HG02610 (cell line): ENCODE results near the gene SLCO2A1.
"Not testable (repeated sequence)": the region's sequence is repeated elsewhere in the genome, so short reads cannot be mapped to it uniquely, and the experiment has no call there.

Experiments
- ATAC-seq: cut with Tn5 transposase; IDR thresholded peaks from one replicate; pipeline ENCODE4 v1.9.1; 2021; ENCODE audit warnings: mild to moderate bottlenecking, moderate library complexity; ENCODE audit not compliant: unreplicated experiment

Gene SLCO2A1

DNA sequence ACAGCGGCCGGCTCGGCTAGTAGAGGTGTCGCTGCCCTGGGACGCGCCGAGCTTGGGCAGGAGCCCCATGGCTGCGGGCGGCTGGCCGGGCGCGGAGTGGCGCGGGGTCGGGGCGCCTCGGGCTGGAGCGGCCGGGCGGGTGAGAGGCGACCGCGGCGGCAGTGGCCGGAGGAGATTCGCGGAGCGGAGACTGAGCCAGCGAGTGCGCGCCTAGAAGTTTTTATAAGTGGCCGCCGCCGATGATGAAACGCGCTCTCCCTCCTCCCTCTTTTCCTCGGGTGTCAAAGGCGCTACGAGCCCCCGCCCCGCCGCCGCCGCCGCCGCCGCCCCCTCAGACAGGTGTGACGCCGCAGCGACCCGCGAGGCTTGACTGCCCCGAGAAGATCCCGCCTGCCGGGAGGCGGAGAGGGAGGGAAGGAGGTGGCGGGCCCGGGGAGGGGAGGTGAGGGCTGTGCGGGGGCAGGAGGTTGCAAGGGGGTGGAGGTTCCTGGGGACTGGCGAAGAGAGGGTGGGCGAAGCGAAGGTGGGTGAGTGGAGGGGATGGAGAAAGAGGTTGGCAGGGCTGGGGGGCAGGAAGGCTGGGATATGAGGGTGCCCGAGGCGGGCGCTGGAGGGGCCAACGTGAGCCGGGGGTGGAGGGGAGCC, at the start of gene SLCO2A1:
Gene SLCO2A1, minus strand, starts transcription at position 192 of the 645 bp plus-strand sequence. Its CDS starts 123 bp downstream, at position 69.
- no peak for ATAC-seq

DNA sequence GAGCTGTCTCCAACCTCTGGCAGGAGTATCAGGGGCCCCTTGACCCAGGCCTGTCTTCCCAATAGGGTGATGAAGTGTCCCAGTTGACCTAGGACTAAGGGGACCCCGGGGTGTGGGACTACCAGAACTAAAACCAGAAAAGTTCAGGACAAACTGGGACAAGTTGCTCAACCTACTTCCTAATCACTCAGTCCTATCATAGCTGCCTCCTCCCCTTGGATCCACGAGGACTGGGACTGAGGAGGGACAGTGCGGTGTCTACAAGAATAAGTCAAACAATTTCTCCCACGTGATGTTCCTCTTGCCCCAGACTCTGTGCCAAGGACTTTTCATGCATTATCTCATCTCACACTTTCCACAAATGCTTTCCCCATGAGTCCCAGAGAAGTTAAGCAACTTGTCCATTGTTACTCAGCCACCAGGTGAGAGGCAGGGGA, 49.4 kb upstream of the SLCO2A1 start:
- ATAC-seq: no peak

DNA sequence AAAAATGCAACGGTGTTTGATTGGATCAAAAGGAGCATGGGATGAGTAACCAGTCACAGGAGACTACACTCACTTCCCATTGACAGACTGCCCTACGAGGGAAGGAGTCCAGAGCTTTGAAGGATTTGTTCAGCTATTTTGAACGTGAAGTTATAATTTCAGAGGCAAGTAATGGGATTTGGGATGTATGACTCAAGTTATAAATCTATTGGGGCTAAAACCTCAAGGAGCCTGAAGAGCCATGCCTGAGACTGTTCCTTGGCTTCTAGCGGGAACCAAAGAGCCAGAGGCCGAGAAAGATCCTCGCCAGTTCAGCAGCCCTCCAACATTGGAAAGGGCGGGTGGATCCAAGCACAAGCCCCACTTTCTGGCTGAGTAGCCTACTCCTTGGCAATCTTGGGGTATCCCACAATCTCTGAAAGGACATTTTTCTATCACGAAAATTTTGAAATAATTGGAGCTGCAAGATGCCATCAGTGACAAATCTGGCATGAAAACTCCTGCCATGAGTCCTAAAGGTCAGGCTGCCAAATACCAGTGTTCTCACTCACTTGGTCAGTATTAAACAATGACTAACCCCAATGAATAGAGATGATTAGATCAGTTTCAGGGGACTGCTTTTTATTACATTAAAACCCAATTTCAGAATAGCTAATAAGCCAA, 48.6 kb upstream of the SLCO2A1 start:
- ATAC-seq: no peak

DNA sequence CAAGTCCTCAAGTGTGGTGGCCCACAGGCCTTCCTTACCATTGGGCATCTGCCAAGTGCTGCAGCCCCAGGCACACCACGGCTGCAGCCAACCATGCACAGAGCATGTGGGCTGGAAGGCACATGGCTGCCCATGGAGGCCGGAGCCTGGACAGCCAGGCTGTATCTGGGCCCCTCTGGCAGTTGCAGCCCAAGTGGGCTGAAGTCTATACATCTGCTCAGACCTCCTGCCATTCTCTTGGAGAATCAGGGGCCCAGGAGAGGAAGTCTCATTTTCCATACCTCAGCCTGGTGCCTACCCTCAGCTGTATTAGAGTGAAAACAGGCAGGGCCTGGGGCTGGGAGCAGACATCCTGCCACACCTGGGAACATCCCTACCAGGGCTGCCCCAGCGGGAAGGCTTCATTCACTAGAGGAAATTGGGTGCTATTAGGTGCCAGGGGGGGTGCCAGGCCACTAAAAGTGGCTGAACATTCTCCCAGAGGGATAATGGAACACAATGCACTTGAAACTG, 48.0 kb upstream of the SLCO2A1 start:
- no peak for ATAC-seq

DNA sequence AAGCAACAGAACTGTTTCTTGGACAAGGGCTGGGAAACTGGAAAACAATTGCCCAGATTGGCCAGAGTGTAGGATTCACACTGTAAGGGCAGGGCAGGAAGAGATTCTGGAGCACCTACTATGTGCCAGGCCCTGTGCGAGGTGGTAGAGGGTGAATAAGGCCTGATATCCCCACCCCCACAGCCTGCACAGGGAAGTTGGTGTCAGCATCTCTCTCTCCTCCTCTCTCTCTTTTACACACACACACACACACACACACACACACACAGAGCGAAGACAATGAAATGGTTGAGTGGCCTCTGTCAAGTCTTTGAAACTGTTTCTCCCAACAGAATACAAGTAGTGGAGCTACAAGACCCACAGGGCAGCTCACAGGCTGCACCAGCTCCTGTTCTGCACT, 47.1 kb upstream of the SLCO2A1 start:
- no peak for ATAC-seq

- no peak for ATAC-seq
These were observed 46.1 kb upstream of the SLCO2A1 start for GRCh38 chr3:134075846-134076245.

DNA sequence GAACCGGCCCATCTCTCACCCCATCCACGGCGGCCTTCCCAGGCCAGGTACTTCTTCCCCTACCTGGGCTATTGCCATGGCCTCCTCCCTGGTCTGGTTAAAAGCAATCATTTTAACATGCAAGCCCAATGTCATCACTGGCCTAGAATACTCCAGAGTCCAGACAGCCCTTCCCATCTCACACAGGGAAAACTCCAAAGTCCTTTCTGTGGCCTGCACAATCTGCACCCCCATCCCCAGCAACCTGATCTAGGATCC, 45.8 kb upstream of the SLCO2A1 start:
- no peak for ATAC-seq

- no peak for ATAC-seq
These were observed 45.3 kb upstream of the SLCO2A1 start for GRCh38 chr3:134074790-134075567.

- no peak for ATAC-seq
These were observed 44.5 kb upstream of the SLCO2A1 start for GRCh38 chr3:134074001-134074789.

DNA sequence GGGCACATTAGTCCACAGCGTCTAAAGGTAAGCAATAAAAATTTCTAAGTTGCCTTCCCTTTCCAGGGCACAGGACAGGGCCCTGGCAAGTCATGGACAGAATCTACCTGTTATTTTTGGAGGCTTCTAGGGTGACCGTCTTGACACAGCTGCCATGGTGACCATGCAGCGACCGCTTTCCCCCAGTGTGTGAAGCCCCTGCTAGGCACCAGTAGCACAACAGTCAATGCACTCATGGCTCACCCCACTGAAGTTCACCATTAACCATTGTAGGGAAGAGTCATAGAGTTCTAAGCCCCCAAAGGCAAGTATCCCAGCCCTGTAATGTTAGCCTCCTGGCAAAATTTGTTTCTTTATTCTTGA, 43.8 kb upstream of the SLCO2A1 start:
- no peak for ATAC-seq

GRCh38 chr3:134072881-134073582, 43.3 kb upstream of the SLCO2A1 start:
- ATAC-seq: no peak

DNA sequence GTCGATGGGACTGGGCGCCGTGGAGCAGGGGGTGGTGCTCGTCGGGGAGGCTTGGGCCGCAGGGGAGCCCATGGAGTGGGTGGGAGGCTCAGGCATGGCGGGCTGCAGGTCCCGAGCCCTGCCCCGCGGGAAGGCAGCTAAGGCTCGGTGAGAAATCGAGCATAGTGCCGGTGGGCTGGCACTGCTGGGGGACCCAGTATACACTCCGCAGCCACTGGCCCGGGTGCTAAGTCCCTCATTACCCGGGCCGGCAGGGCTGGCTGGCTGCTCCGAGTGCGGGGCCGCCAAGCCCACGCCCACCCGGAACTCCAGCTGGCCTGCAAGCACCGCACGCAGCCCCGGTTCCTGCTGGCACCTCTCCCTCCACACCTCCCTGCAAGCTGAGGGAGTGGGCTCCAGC, 40.6 kb upstream of the SLCO2A1 start:
- not testable (repeated sequence) for ATAC-seq

DNA sequence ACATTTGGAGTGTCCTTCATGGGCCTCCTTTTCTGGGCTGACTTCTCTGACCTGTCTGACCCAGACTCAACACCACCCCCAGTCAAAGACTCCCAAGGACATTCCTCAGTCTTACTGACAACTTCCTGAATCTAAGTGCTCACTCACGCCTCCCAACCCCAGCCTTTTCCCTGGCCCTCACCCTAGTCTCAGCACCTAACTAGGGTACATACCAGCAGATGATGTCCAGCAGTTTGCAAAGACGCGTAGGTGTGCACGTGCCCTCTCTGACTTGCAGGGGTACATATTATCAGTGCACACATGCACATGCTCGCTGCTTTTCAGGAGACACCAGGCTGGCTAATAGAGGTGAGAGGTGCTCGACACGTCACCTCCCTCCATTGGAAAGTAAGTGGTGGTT, 38.7 kb upstream of the SLCO2A1 start:
- no peak for ATAC-seq

GRCh38 chr3:134067531-134068161, 37.9 kb upstream of the SLCO2A1 start:
- no peak for ATAC-seq

DNA sequence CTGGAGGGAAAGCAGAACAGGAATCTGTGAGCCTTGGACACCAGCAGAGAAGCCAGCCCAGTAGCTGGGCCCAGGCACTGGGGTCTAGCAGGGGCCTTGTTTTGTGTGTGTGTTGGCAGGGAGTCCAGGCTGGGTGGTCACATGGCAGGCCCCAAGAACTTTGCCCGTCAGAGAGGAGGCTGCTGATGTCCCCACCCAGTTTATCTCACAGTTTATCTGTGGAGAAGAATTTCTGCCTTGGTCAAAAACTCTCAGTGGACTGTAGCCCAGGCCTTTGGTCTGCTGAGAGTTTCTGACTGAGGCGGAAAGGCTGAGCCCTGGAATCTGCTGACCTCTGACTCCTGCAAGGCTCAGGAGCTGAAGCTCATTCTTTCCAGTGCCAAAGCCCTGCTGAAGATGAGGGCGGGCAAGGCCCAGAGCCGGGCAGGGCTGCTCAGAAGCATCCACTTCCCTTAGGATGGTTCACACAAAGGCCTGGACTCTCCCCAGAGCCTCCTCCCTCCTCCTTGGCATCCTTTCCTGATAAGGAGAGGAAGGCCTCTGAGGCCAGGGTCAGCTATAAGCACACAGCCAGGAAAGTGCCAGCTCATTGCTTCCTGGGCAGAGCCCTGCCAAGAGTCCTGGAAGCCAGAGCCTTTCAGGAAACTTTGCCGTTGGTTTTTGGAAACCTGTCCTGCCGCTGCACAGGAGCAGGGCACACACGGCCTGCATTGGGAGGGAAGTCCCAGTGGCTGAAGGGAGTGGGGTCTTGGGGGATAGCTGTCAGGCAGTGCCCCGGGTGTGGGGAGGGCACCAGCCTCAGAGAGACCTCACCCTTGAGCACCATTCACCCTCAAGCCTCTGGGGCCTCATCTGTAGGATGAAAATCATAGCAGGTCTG, 37.2 kb upstream of the SLCO2A1 start:
- no peak for ATAC-seq

GRCh38 chr3:134066158-134066541, 36.4 kb upstream of the SLCO2A1 start:
- ATAC-seq: no peak

DNA sequence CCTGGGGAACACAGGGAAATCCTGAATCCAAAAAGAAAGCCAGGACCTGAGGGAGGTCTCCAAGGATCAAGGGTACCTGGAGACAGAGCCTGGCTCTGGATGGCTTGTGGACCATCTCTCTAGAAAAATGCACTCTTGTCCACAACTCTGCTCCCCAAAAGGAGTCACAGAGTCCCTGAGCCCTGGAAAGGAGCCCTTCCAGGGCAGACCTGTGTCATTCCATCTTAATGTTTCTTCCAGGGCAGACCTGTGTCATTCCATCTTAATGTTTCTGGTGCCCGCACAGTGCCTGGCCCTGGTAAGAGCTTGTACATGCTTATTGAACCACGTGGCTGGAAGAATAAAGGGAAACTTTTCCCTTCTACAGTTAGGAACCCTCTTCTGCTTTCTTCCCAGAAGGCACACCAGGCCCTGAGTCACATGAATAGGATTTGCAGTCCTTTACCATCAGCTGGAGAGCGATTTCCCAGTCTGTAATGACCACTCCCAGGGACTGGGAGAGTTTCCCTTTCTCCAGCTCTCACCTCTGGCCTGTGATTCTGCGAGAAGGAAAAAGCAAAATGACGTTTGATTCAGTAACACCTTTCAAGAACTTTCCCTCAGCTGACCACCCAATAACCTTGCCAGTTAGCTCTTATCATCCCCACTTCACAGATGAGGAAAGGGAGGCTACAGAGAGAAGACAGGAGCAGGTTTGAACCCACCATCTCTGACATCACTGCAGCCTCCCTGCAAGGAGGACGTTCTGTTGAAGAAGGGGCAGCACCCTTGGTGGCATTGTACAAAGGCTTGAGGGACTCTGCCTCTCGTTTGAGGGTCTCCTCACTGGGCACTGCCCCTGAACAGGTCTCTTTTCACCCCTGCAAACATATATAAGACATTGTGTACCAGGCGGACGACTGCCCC, 35.8 kb upstream of the SLCO2A1 start:
- no peak for ATAC-seq

- no peak for ATAC-seq
These were observed 34.4 kb upstream of the SLCO2A1 start for GRCh38 chr3:134064081-134064480.
